ENCODE data around the gene GLI3.

Gene GLI3

DNA sequence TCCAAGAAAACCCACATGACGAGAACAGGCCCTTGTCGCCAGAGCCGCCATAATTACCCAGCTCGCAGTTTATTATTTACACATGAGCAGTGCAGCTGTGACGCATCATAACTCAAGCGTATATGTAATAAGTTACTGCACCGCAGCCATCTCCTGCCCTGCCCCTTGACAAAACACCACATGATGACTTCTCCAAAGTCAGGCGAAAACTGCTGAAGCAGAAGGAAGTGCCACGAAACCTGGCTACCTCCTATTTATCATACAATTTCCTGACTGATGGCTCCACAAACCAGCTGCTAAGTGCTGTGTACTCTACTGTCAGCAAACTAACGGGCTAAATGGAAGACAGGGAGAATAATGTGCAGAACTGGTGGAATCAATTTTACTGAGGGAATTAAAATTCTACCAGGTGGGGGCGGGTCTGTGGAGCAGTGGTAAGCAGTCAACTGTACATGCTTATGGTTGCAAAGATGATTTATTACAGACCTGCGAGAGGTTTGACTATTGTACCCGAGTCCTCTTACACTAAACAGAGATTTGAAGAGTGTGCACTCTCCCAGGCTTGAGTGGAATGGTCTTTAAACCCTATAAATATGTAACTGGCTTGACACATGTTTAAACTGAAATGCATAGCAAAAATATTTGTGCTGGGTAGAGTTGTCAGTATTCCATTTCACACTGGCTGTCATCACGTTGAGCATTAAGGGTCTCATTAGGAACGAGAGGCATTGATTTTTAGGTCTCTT is 156.0 kb downstream of the GLI3 start:
- TF ChIP-seq, protein P1, sequence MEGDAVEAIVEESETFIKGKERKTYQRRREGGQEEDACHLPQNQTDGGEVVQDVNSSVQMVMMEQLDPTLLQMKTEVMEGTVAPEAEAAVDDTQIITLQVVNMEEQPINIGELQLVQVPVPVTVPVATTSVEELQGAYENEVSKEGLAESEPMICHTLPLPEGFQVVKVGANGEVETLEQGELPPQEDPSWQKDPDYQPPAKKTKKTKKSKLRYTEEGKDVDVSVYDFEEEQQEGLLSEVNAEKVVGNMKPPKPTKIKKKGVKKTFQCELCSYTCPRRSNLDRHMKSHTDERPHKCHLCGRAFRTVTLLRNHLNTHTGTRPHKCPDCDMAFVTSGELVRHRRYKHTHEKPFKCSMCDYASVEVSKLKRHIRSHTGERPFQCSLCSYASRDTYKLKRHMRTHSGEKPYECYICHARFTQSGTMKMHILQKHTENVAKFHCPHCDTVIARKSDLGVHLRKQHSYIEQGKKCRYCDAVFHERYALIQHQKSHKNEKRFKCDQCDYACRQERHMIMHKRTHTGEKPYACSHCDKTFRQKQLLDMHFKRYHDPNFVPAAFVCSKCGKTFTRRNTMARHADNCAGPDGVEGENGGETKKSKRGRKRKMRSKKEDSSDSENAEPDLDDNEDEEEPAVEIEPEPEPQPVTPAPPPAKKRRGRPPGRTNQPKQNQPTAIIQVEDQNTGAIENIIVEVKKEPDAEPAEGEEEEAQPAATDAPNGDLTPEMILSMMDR (IDR thresholded peaks at IDR 0.05; ENCODE audit: low read depth, low read length), result no peak
- no peak for DNase-seq (ENCODE audit: low read depth, low spot score)
- no peak overlapping the region for H3K4me3 ChIP-seq (ENCODE audit: low read depth, low read length)
- in situ Hi-C loops (cut with HindIII; ENCODE audit: low sequenced_read_pairs), result no loop called here

DNA sequence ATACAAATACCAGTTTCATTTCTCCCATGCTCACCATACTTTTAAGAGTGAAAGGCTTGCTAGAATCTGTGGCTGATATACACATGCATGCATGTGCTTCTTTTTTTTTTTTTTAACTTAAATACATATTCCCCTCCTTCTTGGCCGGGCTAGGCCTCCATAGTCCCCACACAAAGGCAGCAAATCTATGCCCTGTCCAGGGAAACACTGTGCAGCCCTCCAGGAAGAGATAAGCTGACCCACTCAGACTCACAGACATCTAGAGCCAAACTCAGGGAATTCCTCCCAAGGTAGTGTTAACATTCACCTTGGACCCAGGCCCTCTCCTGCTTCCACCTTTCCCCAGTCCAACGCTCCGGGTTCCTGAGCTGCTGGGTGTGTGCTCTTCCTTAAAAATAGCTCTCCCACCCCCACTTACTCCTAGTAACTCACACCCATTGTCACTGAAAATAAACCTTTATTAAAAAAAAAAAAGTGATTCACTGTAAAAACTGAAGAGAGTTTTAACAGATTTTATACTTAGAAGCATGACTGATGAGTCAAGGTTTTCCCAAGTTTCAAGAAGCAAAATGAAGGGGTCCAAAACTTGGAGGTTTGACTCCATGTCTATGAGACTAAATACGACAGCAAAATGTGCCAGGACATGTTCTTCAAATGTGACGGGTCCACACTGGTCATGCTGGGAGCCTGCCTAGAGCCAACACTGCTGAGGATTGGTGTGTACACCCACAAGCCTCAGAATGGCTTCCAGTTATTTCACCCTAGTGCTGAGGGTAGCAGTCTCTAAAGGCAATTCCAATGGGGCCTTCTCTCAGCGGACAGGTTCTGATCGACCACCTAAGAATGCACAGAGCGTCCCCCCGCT is 159.5 kb downstream of the GLI3 start:
- DNase-seq (ENCODE audit: low read depth, low spot score), result no peak
- no peak overlapping the region for H3K4me3 ChIP-seq (ENCODE audit: low read depth, low read length)
- TF ChIP-seq, protein P1 (IDR thresholded peaks at IDR 0.05; ENCODE audit: low read depth, low read length), result no peak
- in situ Hi-C loops (cut with HindIII; ENCODE audit: low sequenced_read_pairs), result no loop called here

DNA sequence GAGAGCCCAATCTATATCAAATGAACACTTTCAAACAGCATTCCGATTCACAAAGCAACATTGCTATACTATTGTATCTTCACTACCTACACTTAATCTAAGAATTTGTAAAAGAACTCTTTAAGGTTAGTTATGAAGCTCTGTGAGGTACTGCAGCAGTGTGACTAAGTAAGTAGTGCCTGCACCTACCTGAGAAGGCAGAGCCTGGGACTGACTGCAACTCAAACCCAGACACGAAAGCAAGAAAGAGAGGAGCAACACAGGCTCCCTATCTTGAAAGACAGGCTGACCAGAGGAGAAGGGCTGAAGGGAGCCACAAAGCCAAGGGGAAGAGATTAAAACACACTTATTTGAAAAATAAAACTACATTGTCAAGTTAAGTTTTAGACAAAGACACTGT is 160.1 kb downstream of the GLI3 start:
- in situ Hi-C loops (cut with HindIII; ENCODE audit: low sequenced_read_pairs), result no loop called here
- no peak overlapping the region for H3K4me3 ChIP-seq (ENCODE audit: low read depth, low read length)

DNA sequence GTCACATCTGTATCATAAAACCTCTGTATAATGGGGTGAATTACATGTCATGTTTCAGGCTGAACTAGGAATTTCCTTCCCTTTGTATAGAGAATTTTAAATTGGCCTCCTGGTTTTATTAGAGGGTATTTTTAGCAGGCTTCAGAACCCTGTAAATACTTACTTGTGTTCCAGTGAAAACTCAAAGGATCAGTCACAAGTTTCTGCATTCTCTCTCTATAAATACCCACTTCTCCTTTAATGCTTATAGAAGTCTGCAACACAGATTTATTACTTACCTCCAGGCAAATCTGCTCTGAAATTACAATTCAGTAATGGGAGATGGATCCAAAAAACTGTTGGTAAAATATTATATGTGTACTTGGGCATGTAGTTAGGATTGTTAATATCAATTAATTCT is 161.6 kb downstream of the GLI3 start:
- in situ Hi-C loops (cut with HindIII; ENCODE audit: low sequenced_read_pairs), result no loop called here
- H3K4me3 ChIP-seq (ENCODE audit: low read depth, low read length), result no peak overlapping the region
- TF ChIP-seq, protein P1 (IDR thresholded peaks at IDR 0.05; ENCODE audit: low read depth, low read length), result no peak
- no peak for DNase-seq (ENCODE audit: low read depth, low spot score)

More for the DNA sequence above, 160.1 kb downstream of the GLI3 start:
- TF ChIP-seq, protein P1 (IDR thresholded peaks at IDR 0.05; ENCODE audit: low read depth, low read length), result no peak
- DNase-seq (ENCODE audit: low read depth, low spot score), result no peak

DNA sequence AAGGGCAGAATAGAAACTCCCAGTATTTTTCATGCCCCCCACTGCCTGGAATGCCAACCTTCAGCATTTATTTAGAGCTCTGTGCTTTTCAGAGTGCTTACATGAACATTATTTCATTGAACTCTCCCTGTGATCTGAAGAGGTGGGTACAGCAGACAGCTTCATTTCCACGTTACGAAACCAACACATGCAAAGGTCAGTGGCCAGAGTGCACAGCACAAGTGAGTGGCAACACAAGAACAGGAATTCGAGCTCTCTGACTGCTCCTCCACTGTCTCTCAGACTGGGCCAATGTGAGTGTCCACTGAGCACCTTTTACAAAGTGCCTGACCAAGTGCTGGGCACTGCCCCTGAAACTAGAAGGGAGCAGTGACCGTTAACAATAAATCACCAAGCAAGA is 162.9 kb downstream of the GLI3 start:
- in situ Hi-C loops (cut with HindIII; ENCODE audit: low sequenced_read_pairs), result no loop called here
- no peak overlapping the region for H3K4me3 ChIP-seq (ENCODE audit: low read depth, low read length)
- no peak for DNase-seq (ENCODE audit: low read depth, low spot score)
- TF ChIP-seq, protein P1 (IDR thresholded peaks at IDR 0.05; ENCODE audit: low read depth, low read length), result no peak

DNA sequence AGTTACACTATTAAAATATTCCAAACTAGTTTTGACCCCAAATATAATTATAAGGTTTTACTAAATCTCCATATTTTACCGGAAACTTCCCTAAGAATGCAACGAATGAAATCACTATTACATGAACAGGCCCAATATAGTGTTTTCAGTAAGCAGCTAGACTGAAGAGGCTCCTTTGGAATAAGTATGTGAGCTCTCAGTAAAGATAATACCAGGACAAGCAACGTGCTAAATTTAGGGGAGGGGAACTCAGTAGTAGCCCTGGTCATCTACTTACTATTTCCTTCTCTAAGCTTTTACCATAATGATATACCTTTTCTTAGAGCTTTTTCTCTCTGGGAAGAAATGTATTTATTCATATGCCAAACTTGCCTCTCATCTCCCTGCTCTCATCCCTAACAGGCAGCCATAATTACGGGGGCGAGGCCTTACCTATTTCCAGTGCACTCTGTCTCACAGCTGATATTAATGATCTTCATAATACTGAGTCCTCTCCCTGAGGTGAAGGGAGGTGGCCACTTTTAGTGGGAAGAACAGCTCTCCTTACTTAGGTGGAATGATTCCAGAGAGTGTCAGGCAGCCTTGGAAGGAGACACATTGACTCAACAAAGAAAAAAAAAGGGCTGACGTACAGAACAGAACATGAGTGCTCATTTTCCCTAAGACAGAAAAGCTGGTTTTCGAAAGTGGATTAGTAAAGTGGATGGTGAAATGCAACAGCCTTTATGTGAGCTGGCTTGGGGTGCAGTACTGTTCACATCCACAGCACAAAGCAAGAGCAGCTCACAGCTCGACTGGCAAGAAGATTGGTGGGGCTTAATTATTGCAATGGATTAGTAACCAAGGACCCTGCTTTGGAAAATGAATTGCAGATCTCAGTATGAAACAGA is 165.4 kb downstream of the GLI3 start:
- DNase-seq (ENCODE audit: low read depth, low spot score), result peak; percentile 53
- TF ChIP-seq, protein P1 (IDR thresholded peaks at IDR 0.05; ENCODE audit: low read depth, low read length), result peak; percentile 15
- no peak overlapping the region for H3K4me3 ChIP-seq (ENCODE audit: low read depth, low read length)
- in situ Hi-C loops (cut with HindIII; ENCODE audit: low sequenced_read_pairs), result no loop called here

Data from astrocyte of the spinal cord (primary cell).